Lung (tissue), 12 donors: ENCODE results near the gene FAM124A. TPM values are rescaled to one million over a fixed set of nuclear protein-coding genes. Genes with fewer than 3 reads are reported as not detected.

Experiments used
- ATAC-seq: fragments of 200-7000 bp; cut with Tn5 transposase; one replicate; pipeline ENCODE4 v1.9.1; 2020; ENCODE audit warnings: moderate number of reproducible peaks; ENCODE audit not compliant: insufficient read depth, low FRiP score
- DNase-seq, 3 donors: peaks; one replicate each; pipeline ENCODE4 v3.0.0-alpha.2; 2013 to 2017
- H3K27ac ChIP-seq, 2 donors: one replicate each; pipeline ENCODE4 v1.5.1; 2013; ENCODE audit warnings: mild to moderate bottlenecking in 2 of 2, moderate library complexity in 2 of 2, control low read depth in 1 of 2, inconsistent platforms in 1 of 2, low read depth in 1 of 2, low read length in 1 of 2
- H3K27me3 ChIP-seq, 3 donors: one replicate each; pipeline ENCODE4 v1.5.1; 2013; ENCODE audit warnings: low read length in 2 of 3; ENCODE audit not compliant: control insufficient read depth in 3 of 3, insufficient read depth in 3 of 3
- H3K36me3 ChIP-seq, 4 donors: one replicate each; pipeline ENCODE4 v1.5.1; 2013; ENCODE audit warnings: low read length in 4 of 4, mild to moderate bottlenecking in 1 of 4, moderate library complexity in 1 of 4; ENCODE audit not compliant: control insufficient read depth in 4 of 4, insufficient read depth in 4 of 4
- H3K4me1 ChIP-seq, 5 donors: one replicate each; pipeline ENCODE4 v1.5.1; 2013; ENCODE audit warnings: low read length in 5 of 5, mild to moderate bottlenecking in 2 of 5, moderate library complexity in 1 of 5; ENCODE audit not compliant: control insufficient read depth in 5 of 5, insufficient read depth in 5 of 5
- H3K4me3 ChIP-seq: one replicate; pipeline ENCODE4 v1.5.1; 2013; ENCODE audit warnings: mild to moderate bottlenecking, control low read depth, moderate library complexity
- H3K9ac ChIP-seq, 2 donors: one replicate each; pipeline ENCODE4 v1.5.1; 2013; ENCODE audit warnings: low read length in 2 of 2, control low read depth in 1 of 2; ENCODE audit not compliant: insufficient read depth in 1 of 2
- H3K9me3 ChIP-seq, 4 donors: one replicate each; pipeline ENCODE4 v1.5.1; 2013; ENCODE audit warnings: low read length in 3 of 4, mild to moderate bottlenecking in 1 of 4, moderate library complexity in 1 of 4; ENCODE audit not compliant: control insufficient read depth in 4 of 4, insufficient read depth in 3 of 4
- WGBS, 2 donors: extraction: QIAGEN DNeasy Blood & Tissue Kit; methylation state at CpG; one replicate each; pipeline ENCODE4 v1.1.7; 2013; 5-methylcytosine and 5-hydroxymethylcytosine counted together
- polyA plus RNA-seq, 2 donors: library from polyadenylated mRNA; stranded (reverse); fragments of 200-250 nt; gene quantifications; one replicate each; pipeline ENCODE4 v1.2.1, GENCODE V29; 2013
- total RNA-seq, 2 donors: library from RNA; depleted of rRNA in 1 of 2; stranded (reverse); fragments of >200 nt in 1 of 2; gene quantifications; one replicate each; pipeline ENCODE4 v1.2.1, GENCODE V29; 2014 to 2021
- TF ChIP-seq, protein P1 (sequence below): IDR thresholded peaks from 2 replicates; pipeline ENCODE4 v1.5.1; 2012; ENCODE audit warnings: mild to moderate bottlenecking; ENCODE audit errors: control extremely low read depth, extremely low read depth
- donor health status: control.
- donor health status: control.
- donor health status: Bipolar disorder and iron deficiency.
- donor health status: healthy.
- donor health status: DM: yes; HTN: yes; CAD: no.

FAM124A gene
- total and polyA plus RNA-seq, 4 donors = 0.87 to 2.9 (median 1.7) TPM

DNA sequence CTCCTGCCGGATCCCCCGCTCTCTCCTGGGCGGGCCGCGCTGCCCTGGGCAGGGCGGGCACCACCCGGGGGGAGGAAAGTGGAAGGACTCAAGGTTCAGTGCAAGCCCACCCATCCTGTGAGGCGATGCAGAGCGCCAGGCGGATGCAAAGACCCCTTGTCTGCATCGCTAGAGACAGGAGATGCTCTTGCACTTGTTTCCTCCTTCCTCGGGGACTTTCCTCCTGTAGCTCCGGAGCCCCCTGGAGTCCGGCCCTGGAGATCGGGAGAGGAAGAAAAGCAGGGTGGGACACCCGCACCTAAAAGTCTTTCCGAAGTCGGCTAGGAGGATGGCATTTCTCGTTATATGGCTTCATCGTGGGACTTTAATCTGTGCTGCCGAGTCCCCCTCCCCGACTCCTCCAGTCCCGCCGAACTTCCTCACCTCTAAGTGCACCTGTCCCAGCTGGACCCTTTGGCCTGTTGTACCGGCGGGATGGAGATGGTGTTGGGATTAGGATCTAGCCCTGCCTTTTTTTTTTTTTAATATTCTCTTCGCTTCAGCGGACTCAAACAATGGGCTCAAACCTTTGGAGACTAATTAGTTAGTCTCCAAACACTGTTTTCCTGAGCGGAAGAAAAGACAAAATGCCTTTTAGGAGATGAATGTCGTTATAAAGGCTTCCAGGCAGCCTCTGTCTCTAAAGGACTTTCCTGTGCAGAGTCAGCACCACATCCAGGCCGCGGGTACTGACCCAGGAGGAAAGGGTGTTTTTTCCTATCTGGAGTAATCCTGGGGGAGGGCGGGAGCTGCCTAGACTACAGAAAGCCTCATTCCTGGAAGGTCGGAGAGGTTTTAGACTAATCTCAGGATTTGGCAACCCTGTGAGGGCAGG is 725 bp downstream of the FAM124A start:
- peaks cover 0 to 2% (median 0%) of the 10 kb centered on the region in 3 donors for H3K27me3 ChIP-seq
- WGBS, 2 donors = 17 to 21% methylated on average over 29 to 34 of the region's 34 CpGs
- H3K4me3 ChIP-seq = peak overlapping the region; percentile 87
- H3K36me3 ChIP-seq = no peaks in the 10 kb centered on the region
- DNase-seq = peak in 2 of 3 donors; percentile 44 to 58
- H3K9me3 ChIP-seq = peaks cover 0 to 3% (median 0%) of the 10 kb centered on the region in 4 donors
- H3K4me1 ChIP-seq = peaks cover 0 to 20% (median 5%) of the 10 kb centered on the region in 5 donors
- TF ChIP-seq, protein P1, sequence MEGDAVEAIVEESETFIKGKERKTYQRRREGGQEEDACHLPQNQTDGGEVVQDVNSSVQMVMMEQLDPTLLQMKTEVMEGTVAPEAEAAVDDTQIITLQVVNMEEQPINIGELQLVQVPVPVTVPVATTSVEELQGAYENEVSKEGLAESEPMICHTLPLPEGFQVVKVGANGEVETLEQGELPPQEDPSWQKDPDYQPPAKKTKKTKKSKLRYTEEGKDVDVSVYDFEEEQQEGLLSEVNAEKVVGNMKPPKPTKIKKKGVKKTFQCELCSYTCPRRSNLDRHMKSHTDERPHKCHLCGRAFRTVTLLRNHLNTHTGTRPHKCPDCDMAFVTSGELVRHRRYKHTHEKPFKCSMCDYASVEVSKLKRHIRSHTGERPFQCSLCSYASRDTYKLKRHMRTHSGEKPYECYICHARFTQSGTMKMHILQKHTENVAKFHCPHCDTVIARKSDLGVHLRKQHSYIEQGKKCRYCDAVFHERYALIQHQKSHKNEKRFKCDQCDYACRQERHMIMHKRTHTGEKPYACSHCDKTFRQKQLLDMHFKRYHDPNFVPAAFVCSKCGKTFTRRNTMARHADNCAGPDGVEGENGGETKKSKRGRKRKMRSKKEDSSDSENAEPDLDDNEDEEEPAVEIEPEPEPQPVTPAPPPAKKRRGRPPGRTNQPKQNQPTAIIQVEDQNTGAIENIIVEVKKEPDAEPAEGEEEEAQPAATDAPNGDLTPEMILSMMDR = no peak
- peak overlapping the region; percentile 11 to 89 for H3K27ac ChIP-seq
- peak overlapping the region in 1 of 2 donors; percentile 44 for H3K9ac ChIP-seq
- ATAC-seq = no peak

- WGBS, 2 donors = 86 to 87% methylated on average over 13 of the region's 13 CpGs
- no peaks in the 10 kb centered on the region for H3K36me3 ChIP-seq
Measured at GRCh38 chr13:51223560-51224270, 1.5 kb downstream of the FAM124A start.

GRCh38 chr13:51225029-51225428 is 2.8 kb downstream of the FAM124A start:
- H3K9me3 ChIP-seq = peaks cover 0 to 3% (median 0%) of the 10 kb centered on the region in 4 donors
- TF ChIP-seq, protein P1 = no peak
- H3K4me3 ChIP-seq = no peak overlapping the region
- no peaks in the 10 kb centered on the region for H3K36me3 ChIP-seq
- no peak overlapping the region for H3K9ac ChIP-seq
- peaks cover 0 to 2% (median 0%) of the 10 kb centered on the region in 3 donors for H3K27me3 ChIP-seq
- ATAC-seq = no peak
- DNase-seq = no peak
- peaks cover 4 to 7% (median 5%) of the 10 kb centered on the region in 5 donors for H3K4me1 ChIP-seq
- H3K27ac ChIP-seq = no peak overlapping the region

More at GRCh38 chr13:51223560-51224270, 1.5 kb downstream of the FAM124A start:
- TF ChIP-seq, protein P1 = no peak
- H3K4me3 ChIP-seq = no peak overlapping the region
- ATAC-seq = no peak
- no peak for DNase-seq
- peaks cover 0 to 2% (median 0%) of the 10 kb centered on the region in 3 donors for H3K27me3 ChIP-seq
- peak overlapping the region in 1 of 2 donors; percentile 89 for H3K27ac ChIP-seq
- peaks cover 0 to 3% (median 0%) of the 10 kb centered on the region in 4 donors for H3K9me3 ChIP-seq
- H3K9ac ChIP-seq = no peak overlapping the region
- H3K4me1 ChIP-seq = peaks cover 0 to 13% (median 5%) of the 10 kb centered on the region in 5 donors
